ENCODE results near the gene ZBED5. TPM values are rescaled to one million over a fixed set of nuclear protein-coding genes. Genes with fewer than 3 reads are reported as not detected.
"Not testable (repeated sequence)": the region's sequence is repeated elsewhere in the genome, so short reads cannot be mapped to it uniquely, and the experiment has no call there.

The ZBED5 gene
- total and polyA plus RNA-seq, 9 donors = 27.8 to 69.4 (median 49.1) TPM

GRCh38 chr11:10886652-10887250 lies 28.9 kb upstream of the ZBED5 start:
- Histone ChIP-seq H3K9me3 (no peaks in the 10 kb centered on the region), H3K4me3 (no peak overlapping the region), H3K4me1 (ENCODE audit: insufficient read depth) (peaks cover 2% of the 10 kb centered on the region), H3K27me3 (no peaks in the 10 kb centered on the region), H3K27ac (no peak overlapping the region), H3K36me3 (no peaks in the 10 kb centered on the region)
- no peak for TF ChIP-seq POLR2A (IDR thresholded peaks at IDR 0.05)
- TF ChIP-seq, protein P1, sequence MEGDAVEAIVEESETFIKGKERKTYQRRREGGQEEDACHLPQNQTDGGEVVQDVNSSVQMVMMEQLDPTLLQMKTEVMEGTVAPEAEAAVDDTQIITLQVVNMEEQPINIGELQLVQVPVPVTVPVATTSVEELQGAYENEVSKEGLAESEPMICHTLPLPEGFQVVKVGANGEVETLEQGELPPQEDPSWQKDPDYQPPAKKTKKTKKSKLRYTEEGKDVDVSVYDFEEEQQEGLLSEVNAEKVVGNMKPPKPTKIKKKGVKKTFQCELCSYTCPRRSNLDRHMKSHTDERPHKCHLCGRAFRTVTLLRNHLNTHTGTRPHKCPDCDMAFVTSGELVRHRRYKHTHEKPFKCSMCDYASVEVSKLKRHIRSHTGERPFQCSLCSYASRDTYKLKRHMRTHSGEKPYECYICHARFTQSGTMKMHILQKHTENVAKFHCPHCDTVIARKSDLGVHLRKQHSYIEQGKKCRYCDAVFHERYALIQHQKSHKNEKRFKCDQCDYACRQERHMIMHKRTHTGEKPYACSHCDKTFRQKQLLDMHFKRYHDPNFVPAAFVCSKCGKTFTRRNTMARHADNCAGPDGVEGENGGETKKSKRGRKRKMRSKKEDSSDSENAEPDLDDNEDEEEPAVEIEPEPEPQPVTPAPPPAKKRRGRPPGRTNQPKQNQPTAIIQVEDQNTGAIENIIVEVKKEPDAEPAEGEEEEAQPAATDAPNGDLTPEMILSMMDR (IDR thresholded peaks at IDR 0.05) = no peak
- no peak for TF ChIP-seq EP300 (IDR thresholded peaks at IDR 0.05)
- WGBS, 3 donors = 81 to 88% (median 84%) methylated on average over 3 of the region's 3 CpGs
- intact Hi-C loops (cut with DNase I) = no loop called here
- DNase-seq = no peak

GRCh38 chr11:10885703-10886363 lies 28.0 kb upstream of the ZBED5 start:
- H3K27ac ChIP-seq = no peak overlapping the region
- TF ChIP-seq EP300 (IDR thresholded peaks at IDR 0.05) (no peak), POLR2A (IDR thresholded peaks at IDR 0.05) (no peak)
- TF ChIP-seq, protein P1 (IDR thresholded peaks at IDR 0.05) = no peak

GRCh38 chr11:10884292-10884691 lies 26.4 kb upstream of the ZBED5 start:
- intact Hi-C loops (cut with DNase I); H3K27me3 ChIP-seq; H3K9me3 ChIP-seq; H3K36me3 ChIP-seq; H3K27ac ChIP-seq; DNase-seq; H3K4me1 ChIP-seq (ENCODE audit: insufficient read depth); H3K4me3 ChIP-seq: not testable (repeated sequence)
- WGBS, 3 donors = 93 to 95% (median 93%) methylated on average over 4 of the region's 4 CpGs

More at GRCh38 chr11:10885703-10886363, 28.0 kb upstream of the ZBED5 start:
- Histone ChIP-seq H3K27me3 (no peaks in the 10 kb centered on the region), H3K4me3 (no peak overlapping the region), H3K4me1 (ENCODE audit: insufficient read depth) (peaks cover 2% of the 10 kb centered on the region), H3K36me3 (no peaks in the 10 kb centered on the region), H3K9me3 (no peaks in the 10 kb centered on the region)
- intact Hi-C loops (cut with DNase I) = no loop called here
- no peak for DNase-seq
- WGBS, 3 donors = 5 to 7% (median 6%) methylated on average over 2 of the region's 2 CpGs

GRCh38 chr11:10881892-10882291 lies 24.0 kb upstream of the ZBED5 start:
- DNase-seq = no peak
- intact Hi-C loops (cut with DNase I) = no loop called here
- H3K36me3 ChIP-seq = no peaks in the 10 kb centered on the region

More at GRCh38 chr11:10881892-10882291, 24.0 kb upstream of the ZBED5 start:
- Histone ChIP-seq H3K4me3 (no peak overlapping the region), H3K4me1 (ENCODE audit: insufficient read depth) (peaks cover 2% of the 10 kb centered on the region), H3K27ac (no peak overlapping the region), H3K9me3 (no peaks in the 10 kb centered on the region), H3K27me3 (no peaks in the 10 kb centered on the region)
- WGBS, 3 donors = 90 to 93% (median 92%) methylated on average over 3 of the region's 3 CpGs
- TF ChIP-seq EP300 (IDR thresholded peaks at IDR 0.05) (no peak), POLR2A (IDR thresholded peaks at IDR 0.05) (no peak)
- TF ChIP-seq, protein P1 (IDR thresholded peaks at IDR 0.05) = no peak

All from ovary (tissue), 9 donors.